Fibroblast of lung (primary cell): ENCODE data around the gene GPR180. TPM values are rescaled to one million over a fixed set of nuclear protein-coding genes. Genes with fewer than 3 reads are reported as not detected.
A peak's percentile ranks its signal among the peaks of the same experiment; 100 is the strongest.

Experiments
- DNase-seq, 2 donors: peaks; one replicate each; pipeline versions ENCODE4 v3.0.0 to v3.0.0-alpha.2; 2010; ENCODE audit warnings: low read depth in 2 of 2
- H2AFZ ChIP-seq: 2 replicates; pipeline ENCODE4 v1.5.1; 2012; ENCODE audit warnings: low read length, control low read depth, inconsistent platforms
- H3K27ac ChIP-seq: 2 replicates; pipeline ENCODE4 v1.5.1; 2011; ENCODE audit warnings: low read length, control low read depth; ENCODE audit not compliant: insufficient read depth
- H3K27me3 ChIP-seq: 2 replicates; pipeline ENCODE4 v1.5.1; 2011; ENCODE audit warnings: mild to moderate bottlenecking, low read length; ENCODE audit not compliant: control insufficient read depth, insufficient read depth
- H3K36me3 ChIP-seq: 2 replicates; pipeline ENCODE4 v1.5.1; 2011; ENCODE audit warnings: low read length; ENCODE audit not compliant: control insufficient read depth, insufficient read depth
- H3K4me1 ChIP-seq: 2 replicates; pipeline ENCODE4 v1.5.1; 2011; ENCODE audit warnings: low read length; ENCODE audit not compliant: control insufficient read depth, insufficient read depth; ENCODE audit errors: extremely low read depth
- H3K4me2 ChIP-seq: 2 replicates; pipeline ENCODE4 v1.5.1; 2011; ENCODE audit warnings: low read length, control low read depth; ENCODE audit not compliant: insufficient read depth; ENCODE audit errors: extremely low read depth
- H3K4me3 ChIP-seq, 4 experiments: fragments of 200-600 bp in 1 of 4; sonication (generic) in 1 of 4; replicated peaks in 1 of 4; 2 replicates each; pipeline ENCODE4 v1.5.1; 2011 to 2016; ENCODE audit warnings: low read length in 4 of 4, low read depth in 3 of 4, mild to moderate bottlenecking in 3 of 4, control low read depth in 2 of 4, inconsistent platforms in 1 of 4, mixed read lengths in 1 of 4; ENCODE audit not compliant: insufficient read depth in 1 of 4; ENCODE audit errors: control extremely low read depth in 1 of 4
- H3K79me2 ChIP-seq: 2 replicates; pipeline ENCODE4 v1.5.1; 2012; ENCODE audit warnings: mild to moderate bottlenecking, low read length, inconsistent platforms; ENCODE audit not compliant: control insufficient read depth, insufficient read depth
- H3K9ac ChIP-seq: 2 replicates; pipeline ENCODE4 v1.5.1; 2011; ENCODE audit warnings: mild to moderate bottlenecking, low read length, control low read depth; ENCODE audit not compliant: insufficient read depth
- H3K9me3 ChIP-seq: 2 replicates; pipeline ENCODE4 v1.5.1; 2012; ENCODE audit warnings: low read depth, low read length; ENCODE audit not compliant: control insufficient read depth, insufficient read depth
- H4K20me1 ChIP-seq: 2 replicates; pipeline ENCODE4 v1.5.1; 2011; ENCODE audit warnings: low read length; ENCODE audit not compliant: control insufficient read depth, insufficient read depth; ENCODE audit errors: extremely low read depth
- CTCF ChIP-seq, 2 donors: IDR thresholded peaks in 1 of 2; conservative IDR thresholded peaks in 1 of 2; 1 replicate in 1 of 2; 2 replicates in 1 of 2; pipeline ENCODE4 v1.5.1; 2011 to 2012; ENCODE audit warnings: low read length in 2 of 2, control low read depth in 1 of 2, inconsistent platforms in 1 of 2, low read depth in 1 of 2, mild to moderate bottlenecking in 1 of 2
- EZH2 ChIP-seq: IDR thresholded peaks from 2 replicates; pipeline ENCODE4 v1.5.1; 2012; ENCODE audit warnings: low read length, control low read depth, mild to moderate bottlenecking; ENCODE audit errors: missing control alignments
- polyA plus RNA-seq, 2 donors: library from polyadenylated mRNA; depleted of rRNA in 1 of 2; stranded (reverse) in 1 of 2; unstranded in 1 of 2; fragments of >200 nt; gene quantifications; 2 replicates each; pipeline ENCODE4 v1.2.1, GENCODE V29; 2011 to 2012; ENCODE audit warnings: missing spikeins in 1 of 2
- total RNA-seq: library from RNA; depleted of rRNA; stranded (reverse); fragments of >200 nt; gene quantifications from 2 replicates; pipeline ENCODE4 v1.2.1, GENCODE V29; 2014

Gene GPR180
- total and polyA plus RNA-seq, 2 donors (not counting 1 experiment from before 2014, with no cell fraction given) = 9.0 to 12.1 TPM

GRCh38 chr13:94660695-94661326 lies 59.2 kb downstream of the GPR180 start:
- H2AFZ ChIP-seq = no peak overlapping the region
- no peaks in the 10 kb centered on the region for H3K9me3 ChIP-seq
- H3K4me3 ChIP-seq = no peak overlapping the region
- H3K79me2 ChIP-seq = no peaks in the 10 kb centered on the region
- H3K36me3 ChIP-seq = no peaks in the 10 kb centered on the region
- peaks cover 8% of the 10 kb centered on the region for H3K4me1 ChIP-seq
- H3K9ac ChIP-seq = no peak overlapping the region
- H4K20me1 ChIP-seq = no peaks in the 10 kb centered on the region
- DNase-seq = peak; percentile 11 to 51
- peak overlapping the region; percentile 60 for H3K4me2 ChIP-seq
- peaks cover 31% of the 10 kb centered on the region for H3K27me3 ChIP-seq
- peak; percentile 35 to 45 for TF ChIP-seq CTCF (conservative IDR thresholded peaks at IDR 0.05 in 1 of 2, IDR thresholded peaks at IDR 0.05 in 1 of 2; ENCODE audit: low read depth in 1 of 2, low read length in 2 of 2)
- TF ChIP-seq EZH2 = no peak
- H3K27ac ChIP-seq = no peak overlapping the region

DNA sequence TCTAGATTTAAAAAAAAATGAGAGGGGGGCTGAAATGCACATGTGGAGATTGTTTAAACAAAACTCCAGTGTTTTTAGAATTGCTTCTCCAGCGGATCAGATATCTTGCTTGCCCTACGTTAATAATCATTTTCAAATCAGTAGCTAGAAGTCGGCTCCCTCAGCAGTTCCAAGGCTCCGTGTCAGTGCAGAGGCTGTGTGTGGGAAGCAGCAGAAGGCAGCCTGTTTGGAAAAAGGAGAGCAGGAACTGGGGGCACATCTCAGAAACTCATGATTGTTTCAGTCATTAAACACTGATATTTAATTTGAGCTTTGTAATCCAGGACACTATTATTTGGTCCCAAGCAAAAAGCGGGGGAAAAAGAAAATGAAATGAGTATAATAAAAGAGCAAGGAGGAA lies 59.7 kb downstream of the GPR180 start:
- H3K27me3 ChIP-seq = peaks cover 34% of the 10 kb centered on the region
- H3K36me3 ChIP-seq = no peaks in the 10 kb centered on the region
- H4K20me1 ChIP-seq = no peaks in the 10 kb centered on the region
- no peak overlapping the region for H2AFZ ChIP-seq
- no peak overlapping the region for H3K9ac ChIP-seq
- H3K27ac ChIP-seq = no peak overlapping the region
- no peak for DNase-seq
- no peak overlapping the region for H3K4me2 ChIP-seq
- H3K4me3 ChIP-seq = no peak overlapping the region
- TF ChIP-seq CTCF (conservative IDR thresholded peaks at IDR 0.05 in 1 of 2, IDR thresholded peaks at IDR 0.05 in 1 of 2; ENCODE audit: low read depth in 1 of 2, low read length in 2 of 2) (no peak), EZH2 (no peak)
- no peaks in the 10 kb centered on the region for H3K79me2 ChIP-seq
- H3K4me1 ChIP-seq = peaks cover 5% of the 10 kb centered on the region
- no peaks in the 10 kb centered on the region for H3K9me3 ChIP-seq

DNA sequence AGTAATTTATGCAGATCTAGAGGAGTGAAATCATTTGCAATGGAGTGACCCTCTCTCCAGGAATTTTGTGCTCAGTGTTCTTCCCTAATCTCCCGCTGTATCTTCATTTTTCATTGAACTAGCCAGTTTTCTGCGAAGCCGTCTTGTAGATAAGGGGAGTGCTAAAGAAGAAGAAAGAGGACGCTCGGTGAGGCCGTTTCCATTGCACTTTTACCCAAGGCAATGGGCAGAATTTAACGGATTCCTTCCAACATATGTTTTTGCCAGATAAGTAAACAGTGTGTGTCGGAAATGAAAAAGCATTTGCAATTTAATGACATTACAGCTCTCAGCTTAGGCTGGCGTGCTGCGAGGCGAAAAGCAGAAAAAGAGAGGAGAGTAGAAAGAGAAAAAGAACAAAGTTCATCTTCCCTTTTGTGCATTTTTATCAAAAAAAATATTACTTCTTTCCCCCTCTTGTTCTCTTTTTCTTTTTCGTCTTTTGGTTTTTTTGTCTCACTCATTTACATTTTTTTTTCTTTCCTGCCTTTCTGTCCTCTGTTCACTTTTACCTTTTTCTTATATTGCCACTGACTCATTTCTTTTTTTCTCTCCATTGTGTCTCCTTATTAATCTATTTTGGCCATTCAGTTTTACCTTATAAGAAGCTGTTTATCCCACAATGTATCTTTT lies 60.8 kb downstream of the GPR180 start:
- Histone ChIP-seq H3K27me3 (peaks cover 34% of the 10 kb centered on the region), H3K79me2 (no peaks in the 10 kb centered on the region), H4K20me1 (no peaks in the 10 kb centered on the region), H2AFZ (no peak overlapping the region), H3K27ac (no peak overlapping the region), H3K4me2 (peak overlapping the region; percentile 15), H3K4me3 (no peak overlapping the region), H3K9me3 (no peaks in the 10 kb centered on the region), H3K36me3 (no peaks in the 10 kb centered on the region), H3K4me1 (peaks cover 3% of the 10 kb centered on the region), H3K9ac (no peak overlapping the region)
- no peak for TF ChIP-seq EZH2
- no peak for TF ChIP-seq CTCF (conservative IDR thresholded peaks at IDR 0.05 in 1 of 2, IDR thresholded peaks at IDR 0.05 in 1 of 2; ENCODE audit: low read depth in 1 of 2, low read length in 2 of 2)
- peak in 1 of 2 donors; percentile 20 for DNase-seq
